ENCODE data around the gene CHST11. TPM values are rescaled to one million over a fixed set of nuclear protein-coding genes. Genes with fewer than 3 reads are reported as not detected.

CHST11 gene
- total RNA-seq, 1 donor from 2014 or later: 3.9 TPM

- no peak for DNase-seq
Observed at GRCh38 chr12:104699489-104700190, 242.9 kb downstream of the CHST11 start.

DNA sequence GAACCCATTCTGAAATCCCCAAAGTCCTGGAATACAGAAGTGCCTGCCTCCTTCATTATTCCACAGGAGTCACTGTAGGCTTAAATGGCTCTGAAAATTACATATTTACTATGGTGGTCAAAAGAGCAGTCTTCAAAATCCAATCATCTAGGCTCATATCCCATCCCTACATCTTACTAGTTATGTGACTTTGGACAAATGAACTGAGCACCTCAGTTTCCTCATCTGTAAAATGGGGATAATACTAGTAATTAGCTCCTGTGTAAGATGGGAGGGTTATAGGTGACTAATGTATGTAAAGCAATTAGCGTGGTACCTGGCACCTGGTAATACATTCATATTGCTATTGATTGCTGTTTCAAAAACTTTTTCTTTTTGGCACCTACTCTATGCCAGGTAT is 243.6 kb downstream of the CHST11 start:
- no peak for DNase-seq

DNA sequence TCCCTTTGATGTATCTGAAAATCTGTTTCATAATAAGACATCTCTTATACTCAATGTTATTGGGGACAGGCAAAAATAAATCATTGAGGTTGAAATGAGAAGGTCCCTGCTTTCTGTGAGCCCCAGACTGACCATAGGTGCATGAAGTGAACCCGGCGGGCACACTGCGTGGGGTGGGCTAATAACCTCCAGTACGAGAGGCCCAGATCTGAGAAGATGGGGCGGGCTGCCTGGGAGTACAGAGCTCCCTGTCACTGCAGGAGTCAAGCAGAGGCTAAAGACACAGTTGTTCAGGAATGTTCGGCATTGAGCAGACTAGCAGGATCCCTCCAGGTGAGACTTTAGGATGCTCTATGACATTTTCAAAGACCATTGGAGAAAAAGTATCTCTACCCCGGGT is 244.6 kb downstream of the CHST11 start:
- no peak for DNase-seq

GRCh38 chr12:104701756-104702155 is 245.0 kb downstream of the CHST11 start:
- DNase-seq: no peak

- DNase-seq: peak; percentile 72
Observed at GRCh38 chr12:104702565-104703139, 245.9 kb downstream of the CHST11 start.

- DNase-seq: no peak
Observed at GRCh38 chr12:104703372-104703771, 246.6 kb downstream of the CHST11 start.

- no peak for DNase-seq
Observed at GRCh38 chr12:104704224-104704779, 247.6 kb downstream of the CHST11 start.

DNA sequence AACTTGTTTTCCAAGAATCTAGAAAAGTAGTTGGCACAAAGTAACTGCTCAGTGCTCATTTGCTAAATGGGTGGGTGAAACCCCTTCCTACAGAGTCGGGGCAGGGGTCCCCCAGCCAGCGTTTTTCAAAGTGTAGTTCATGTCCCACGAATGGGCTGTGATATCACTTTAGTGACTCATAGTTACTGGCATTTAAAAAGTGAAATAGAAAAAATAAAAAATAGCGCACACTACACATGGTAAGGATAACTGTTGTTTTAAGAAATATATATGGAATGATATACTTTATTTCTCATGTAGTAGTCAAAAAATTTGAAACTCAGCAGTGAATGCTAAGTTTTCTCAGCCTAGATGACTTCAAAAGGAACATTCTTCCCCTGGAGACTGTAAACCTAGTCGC is 250.4 kb downstream of the CHST11 start:
- no peak for DNase-seq

GRCh38 chr12:104707794-104708558 is 251.2 kb downstream of the CHST11 start:
- no peak for DNase-seq

DNA sequence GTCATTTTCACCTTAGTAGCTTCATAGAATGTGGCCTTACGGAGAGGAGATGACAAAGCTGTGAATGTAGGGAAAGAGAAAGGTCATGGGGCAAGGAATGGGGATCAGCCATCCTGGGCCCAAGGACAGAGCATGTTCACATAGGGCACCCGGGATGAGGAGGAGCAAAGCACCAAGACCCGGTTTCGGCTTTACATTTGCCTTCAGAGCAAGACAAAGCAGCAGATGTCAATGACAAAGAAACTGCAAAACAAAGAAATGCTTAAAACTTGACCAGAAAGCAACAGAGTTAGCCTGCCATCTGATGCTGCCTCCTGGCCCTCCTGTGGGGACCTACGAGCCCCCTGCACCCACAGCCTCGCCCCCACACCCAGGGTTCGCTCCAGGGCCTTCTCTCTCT is 252.1 kb downstream of the CHST11 start:
- DNase-seq: no peak

- no peak for DNase-seq
Observed at GRCh38 chr12:104709692-104710435, 253.1 kb downstream of the CHST11 start.

DNA sequence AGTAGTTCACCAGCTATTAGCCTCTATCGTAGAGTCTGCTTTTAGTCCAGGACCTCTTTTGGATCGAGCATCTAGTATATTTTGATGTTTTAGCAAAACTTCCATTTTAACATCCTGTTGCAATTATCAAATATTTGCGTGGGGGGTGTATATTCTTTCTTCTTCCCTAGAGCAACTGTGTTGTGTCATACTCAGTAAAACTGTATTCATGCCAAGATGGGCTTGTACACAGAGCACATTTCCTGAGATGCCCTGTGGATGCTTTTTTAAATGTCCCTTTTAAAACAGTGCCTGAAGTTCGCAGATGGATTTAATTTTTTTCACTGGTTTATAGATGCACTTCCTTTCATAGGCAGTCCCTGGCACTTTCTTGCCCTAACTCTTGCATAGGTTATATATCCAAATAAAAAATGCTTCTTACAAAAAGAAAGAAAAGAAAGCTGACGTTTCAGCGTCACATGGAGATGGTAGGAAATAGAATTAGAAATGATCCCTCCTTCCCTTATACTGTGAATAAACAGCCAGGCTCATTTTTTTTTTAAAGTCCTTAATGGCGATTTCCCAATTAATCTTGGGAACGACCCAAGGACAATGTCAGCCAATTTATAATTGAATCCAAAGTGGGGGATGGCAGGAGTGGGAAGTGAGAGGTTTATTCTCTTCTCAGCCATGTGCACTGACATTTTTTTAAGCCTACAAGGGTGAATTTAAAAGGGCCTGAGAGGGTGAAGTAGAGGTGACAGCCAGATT is 254.4 kb downstream of the CHST11 start:
- DNase-seq: peak; percentile 91

DNA sequence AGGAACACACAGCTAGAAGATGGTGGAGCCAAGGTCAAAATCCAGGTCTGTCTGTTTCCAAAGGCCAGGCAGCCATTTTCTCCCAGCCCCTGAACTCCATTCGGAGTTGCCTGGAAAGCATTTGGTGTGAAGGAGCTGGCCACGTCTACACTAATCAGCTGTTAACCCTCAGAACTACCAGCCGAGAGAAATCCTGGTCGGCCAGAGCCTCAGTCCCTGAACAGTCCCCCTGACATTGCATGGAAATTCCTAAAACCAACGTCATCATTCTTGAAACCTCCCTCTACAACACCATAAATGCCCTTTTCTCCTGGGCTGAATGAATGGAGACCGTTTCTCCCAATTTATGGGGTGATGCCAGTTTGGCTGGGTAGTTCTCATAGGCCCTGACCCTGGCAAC is 255.7 kb downstream of the CHST11 start:
- DNase-seq: no peak

GRCh38 chr12:104712968-104713367 is 256.2 kb downstream of the CHST11 start:
- no peak for DNase-seq

- no peak for DNase-seq
Observed at GRCh38 chr12:104713444-104713843, 256.7 kb downstream of the CHST11 start.

DNA sequence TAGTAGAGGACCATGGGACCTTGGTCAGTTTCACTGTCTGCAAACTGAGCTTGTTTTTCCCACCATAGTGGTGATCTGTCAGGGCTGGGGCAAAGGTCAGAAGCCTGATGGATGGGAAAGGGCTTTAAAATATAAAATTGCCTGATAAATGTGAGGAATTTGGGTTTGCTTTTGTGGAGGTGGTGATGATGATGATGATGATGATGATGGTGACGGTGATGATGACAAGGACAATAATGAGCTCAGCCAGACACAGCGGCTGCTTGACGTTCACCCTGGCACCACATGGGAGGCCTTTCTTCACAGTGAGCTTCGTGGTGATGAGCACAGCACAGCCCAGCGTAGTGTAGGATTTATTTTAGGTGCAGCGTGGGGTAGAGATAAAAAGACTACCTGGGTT is 257.6 kb downstream of the CHST11 start:
- no peak for DNase-seq

- DNase-seq: no peak
Observed at GRCh38 chr12:104716172-104716571, 259.4 kb downstream of the CHST11 start.

- DNase-seq: no peak
Observed at GRCh38 chr12:104718304-104718929, 261.7 kb downstream of the CHST11 start.

- DNase-seq: no peak
Observed at GRCh38 chr12:104719700-104720338, 263.1 kb downstream of the CHST11 start.

- no peak for DNase-seq
Observed at GRCh38 chr12:104720339-104721038, 263.7 kb downstream of the CHST11 start.

Data from skin of body (tissue), 2 donors.